Ovary (tissue), 3 donors: ENCODE results near the gene TGM1.

Experiments used
- EP300 ChIP-seq: sonication (generic); formaldehyde crosslinking; IDR thresholded peaks from one replicate; pipeline ENCODE4 v1.6.1; 2017; ENCODE audit warnings: antibody characterized with exemption
- POLR2A ChIP-seq: fragments of 450-650 bp; IDR thresholded peaks from one replicate; pipeline ENCODE4 v1.6.1; 2017; ENCODE audit warnings: antibody characterized with exemption, mild to moderate bottlenecking, moderate library complexity
- TF ChIP-seq, protein P1 (sequence below), 3 donors: fragments of 450-650 bp in 2 of 3; fragments of 200-600 bp in 1 of 3; IDR thresholded peaks; one replicate each; pipeline versions ENCODE4 v1.5.1 to v1.8.0; 2016 to 2022; ENCODE audit warnings: antibody characterized with exemption in 3 of 3, mild to moderate bottlenecking in 1 of 3
- donor health status: DM: no; HTN: no; CAD: no.

DNA sequence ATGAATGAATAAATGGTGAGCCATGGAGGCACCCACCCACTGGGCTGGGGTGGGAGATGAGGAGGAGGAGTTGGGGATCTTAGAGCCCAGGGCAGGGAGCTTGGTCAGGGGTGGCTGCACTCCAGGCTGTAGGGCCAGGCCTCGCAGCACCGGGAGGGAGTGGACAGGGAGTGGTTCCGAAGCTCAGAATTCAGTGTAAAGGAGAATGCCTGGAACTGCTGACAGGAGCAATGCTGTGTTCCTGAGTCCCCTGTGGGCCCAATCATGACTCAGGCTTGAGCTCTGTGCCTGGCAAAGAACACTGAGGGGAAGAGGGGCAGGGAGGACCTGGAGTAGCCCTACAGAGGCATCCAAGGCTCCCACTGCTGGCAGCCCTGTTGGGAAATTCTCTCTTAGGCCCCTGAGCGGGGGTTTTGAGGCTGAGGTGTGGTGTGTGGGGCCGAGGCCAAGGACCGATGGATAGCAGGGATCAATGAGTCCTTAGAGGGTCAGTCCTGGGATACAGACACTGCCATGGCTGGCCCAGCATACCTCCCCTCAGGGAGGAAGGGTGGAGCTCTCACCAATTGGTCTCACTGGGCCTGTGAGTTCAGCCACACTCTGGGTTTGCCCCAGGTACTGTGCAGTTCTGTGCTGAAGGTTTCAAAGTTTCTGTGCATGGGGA is 18.0 kb upstream of the TGM1 start:
- TF ChIP-seq EP300 (no peak), POLR2A (no peak)
- TF ChIP-seq, protein P1, sequence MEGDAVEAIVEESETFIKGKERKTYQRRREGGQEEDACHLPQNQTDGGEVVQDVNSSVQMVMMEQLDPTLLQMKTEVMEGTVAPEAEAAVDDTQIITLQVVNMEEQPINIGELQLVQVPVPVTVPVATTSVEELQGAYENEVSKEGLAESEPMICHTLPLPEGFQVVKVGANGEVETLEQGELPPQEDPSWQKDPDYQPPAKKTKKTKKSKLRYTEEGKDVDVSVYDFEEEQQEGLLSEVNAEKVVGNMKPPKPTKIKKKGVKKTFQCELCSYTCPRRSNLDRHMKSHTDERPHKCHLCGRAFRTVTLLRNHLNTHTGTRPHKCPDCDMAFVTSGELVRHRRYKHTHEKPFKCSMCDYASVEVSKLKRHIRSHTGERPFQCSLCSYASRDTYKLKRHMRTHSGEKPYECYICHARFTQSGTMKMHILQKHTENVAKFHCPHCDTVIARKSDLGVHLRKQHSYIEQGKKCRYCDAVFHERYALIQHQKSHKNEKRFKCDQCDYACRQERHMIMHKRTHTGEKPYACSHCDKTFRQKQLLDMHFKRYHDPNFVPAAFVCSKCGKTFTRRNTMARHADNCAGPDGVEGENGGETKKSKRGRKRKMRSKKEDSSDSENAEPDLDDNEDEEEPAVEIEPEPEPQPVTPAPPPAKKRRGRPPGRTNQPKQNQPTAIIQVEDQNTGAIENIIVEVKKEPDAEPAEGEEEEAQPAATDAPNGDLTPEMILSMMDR (IDR thresholded peaks at IDR 0.05) = no peak
